IMR-90 (cell line): Measurements from ENCODE around the gene INTS11. TPM values are rescaled to one million over a fixed set of nuclear protein-coding genes. Genes with fewer than 3 reads are reported as not detected.
A peak's percentile ranks its signal among the peaks of the same experiment; 100 is the strongest.

ENCODE experiments used
- ATAC-seq: fragments of 200-7000 bp; cut with Tn5 transposase; 2 replicates; pipeline ENCODE4 v1.9.1; 2020; ENCODE audit warnings: low read depth, mild to moderate bottlenecking, moderate library complexity
- BruUV-seq: library from RNA; stranded (reverse); fragments of 400-500 nt; replicated peaks from 2 replicates; lab custom pipeline; 2021; lab: Mats Ljungman, UMichigan
- CTCF ChIA-PET: fragments of 300-600 bp; formaldehyde crosslinking; extraction: SDS; loops from one replicate; lab custom pipeline; 2021; ENCODE audit warnings: antibody characterized with exemption; lab: Yijun Ruan, JAX
- POLR2A ChIA-PET: fragments of 300-600 bp; sonication (Branson Sonifier 250); formaldehyde crosslinking; loops from one replicate; lab custom pipeline; 2022; ENCODE audit warnings: antibody characterized with exemption; ENCODE audit not compliant: unreplicated experiment; lab: Charles Lee
- DNase-seq: peaks from one replicate; pipeline ENCODE4 v3.0.0; 2013
- H2AFZ ChIP-seq: replicated peaks from 2 replicates; pipeline ENCODE3; 2013; ENCODE audit warnings: low read length, mild to moderate bottlenecking; ENCODE audit not compliant: poor library complexity
- H2AK5ac ChIP-seq: 2 replicates; pipeline ENCODE4 v1.6.1; 2013; ENCODE audit warnings: low read depth, low read length, inconsistent platforms
- H2AK9ac ChIP-seq: replicated peaks from 2 replicates; pipeline ENCODE3; 2013; ENCODE audit warnings: mild to moderate bottlenecking, low read depth, low read length, moderate library complexity; ENCODE audit not compliant: poor library complexity
- H2BK120ac ChIP-seq: 2 replicates; pipeline ENCODE4 v1.6.1; 2013; ENCODE audit warnings: low read depth, low read length, inconsistent platforms
- H2BK15ac ChIP-seq: 3 replicates; pipeline ENCODE4 v1.6.1; 2013; ENCODE audit warnings: low read depth, low read length, inconsistent platforms
- H2BK20ac ChIP-seq: 2 replicates; pipeline ENCODE4 v1.6.1; 2013; ENCODE audit warnings: low read depth, mild to moderate bottlenecking, inconsistent platforms, low read length, moderate library complexity
- H2BK5ac ChIP-seq: 2 replicates; pipeline ENCODE4 v1.6.1; 2013; ENCODE audit warnings: mild to moderate bottlenecking, low read depth, low read length, inconsistent platforms; ENCODE audit not compliant: poor library complexity, severe bottlenecking
- H3K14ac ChIP-seq: replicated peaks from 2 replicates; pipeline ENCODE4 v1.6.1; 2013; ENCODE audit warnings: low read depth, low read length, inconsistent platforms
- H3K18ac ChIP-seq: 2 replicates; pipeline ENCODE4 v1.6.1; 2013; ENCODE audit warnings: low read depth, low read length, control low read depth
- H3K23ac ChIP-seq: 2 replicates; pipeline ENCODE4 v1.6.1; 2013; ENCODE audit warnings: low read depth, low read length, inconsistent platforms
- H3K27ac ChIP-seq: 2 replicates; pipeline ENCODE4 v1.5.1; 2013; ENCODE audit warnings: mild to moderate bottlenecking, control low read depth, low read length; ENCODE audit not compliant: insufficient read depth
- H3K27me3 ChIP-seq: 2 replicates; pipeline ENCODE4 v1.6.1; 2013; ENCODE audit warnings: low read length; ENCODE audit not compliant: control insufficient read depth, insufficient read depth
- H3K36me3 ChIP-seq: 2 replicates; pipeline ENCODE4 v1.6.1; 2013; ENCODE audit warnings: low read length, mixed read lengths; ENCODE audit not compliant: control insufficient read depth, insufficient read depth
- H3K4ac ChIP-seq: 2 replicates; pipeline ENCODE4 v1.6.1; 2013; ENCODE audit warnings: low read depth, low read length, inconsistent platforms
- H3K4me1 ChIP-seq: 2 replicates; pipeline ENCODE4 v1.6.1; 2013; ENCODE audit warnings: low read length, mixed read lengths; ENCODE audit not compliant: control insufficient read depth, insufficient read depth
- H3K4me2 ChIP-seq: 2 replicates; pipeline ENCODE4 v1.6.1; 2013; ENCODE audit warnings: low read depth, mild to moderate bottlenecking, control low read depth, low read length, moderate library complexity
- H3K4me3 ChIP-seq: 2 replicates; pipeline ENCODE4 v1.5.1; 2013; ENCODE audit warnings: low read depth, mild to moderate bottlenecking, control low read depth, low read length, moderate library complexity; ENCODE audit not compliant: insufficient read depth
- H3K56ac ChIP-seq: 2 replicates; pipeline ENCODE4 v1.6.1; 2013; ENCODE audit warnings: low read length, inconsistent platforms; ENCODE audit not compliant: insufficient read depth; ENCODE audit errors: extremely low read depth
- H3K79me1 ChIP-seq, 2 experiments: 2 replicates each; pipeline ENCODE4 v1.6.1; 2013; ENCODE audit warnings: low read length in 2 of 2, inconsistent platforms in 1 of 2, low read depth in 1 of 2
- H3K9ac ChIP-seq: 2 replicates; pipeline ENCODE4 v1.6.1; 2013; ENCODE audit warnings: low read depth, low read length, control low read depth
- H3K9me1 ChIP-seq: 2 replicates; pipeline ENCODE4 v1.6.1; 2013; ENCODE audit warnings: low read length, inconsistent platforms; ENCODE audit not compliant: insufficient read depth
- H3K9me3 ChIP-seq: 2 replicates; pipeline ENCODE4 v1.6.1; 2013; ENCODE audit warnings: low read length; ENCODE audit not compliant: control insufficient read depth, insufficient read depth
- H4K20me1 ChIP-seq: 2 replicates; pipeline ENCODE4 v1.6.1; 2013; ENCODE audit warnings: low read length, inconsistent platforms; ENCODE audit not compliant: insufficient read depth
- H4K5ac ChIP-seq: 2 replicates; pipeline ENCODE4 v1.6.1; 2013; ENCODE audit warnings: mild to moderate bottlenecking, low read depth, low read length, control low read depth
- H4K8ac ChIP-seq, 2 experiments: 2 replicates each; pipeline ENCODE4 v1.6.1; 2013; ENCODE audit warnings: low read depth in 2 of 2, low read length in 2 of 2, control low read depth in 1 of 2, inconsistent platforms in 1 of 2
- H4K91ac ChIP-seq: 2 replicates; pipeline ENCODE4 v1.6.1; 2013; ENCODE audit warnings: low read depth, low read length, inconsistent platforms; ENCODE audit not compliant: insufficient read depth
- CEBPB ChIP-seq: IDR thresholded peaks from 2 replicates; pipeline ENCODE4 v1.6.1; 2012; ENCODE audit warnings: low read depth, low read length, improper control_type of control experiment
- CHD1 ChIP-seq: IDR thresholded peaks from 2 replicates; pipeline ENCODE4 v1.6.1; 2012; ENCODE audit warnings: low read depth, low read length, improper control_type of control experiment
- FOS ChIP-seq: fragments of 150-350 bp; IDR thresholded peaks from 2 replicates; pipeline ENCODE4 v1.6.1; 2016; ENCODE audit warnings: low read depth, low read length
- MAFK ChIP-seq: IDR thresholded peaks from 2 replicates; pipeline ENCODE4 v1.6.1; 2012; ENCODE audit warnings: low read depth, low read length, improper control_type of control experiment
- MAZ ChIP-seq: IDR thresholded peaks from 2 replicates; pipeline ENCODE4 v1.6.1; 2012; ENCODE audit warnings: low read depth, mild to moderate bottlenecking, low read length, improper control_type of control experiment, moderate library complexity, borderline replicate concordance
- MXI1 ChIP-seq: IDR thresholded peaks from 2 replicates; pipeline ENCODE4 v1.6.1; 2012; ENCODE audit warnings: low read depth, mild to moderate bottlenecking, low read length, moderate library complexity, borderline replicate concordance
- NFE2L2 ChIP-seq: fragments of 150-350 bp; IDR thresholded peaks from 2 replicates; pipeline ENCODE4 v1.6.1; 2016; ENCODE audit warnings: low read depth, mild to moderate bottlenecking, low read length
- POLR2A ChIP-seq: IDR thresholded peaks from 2 replicates; pipeline ENCODE4 v1.6.1; 2012; ENCODE audit warnings: mild to moderate bottlenecking, low read depth, low read length
- RAD21 ChIP-seq: IDR thresholded peaks from 2 replicates; pipeline ENCODE4 v1.6.1; 2012; ENCODE audit warnings: low read length, improper control_type of control experiment
- RCOR1 ChIP-seq: IDR thresholded peaks from 2 replicates; pipeline ENCODE4 v1.6.1; 2012; ENCODE audit warnings: mild to moderate bottlenecking, low read length, improper control_type of control experiment; ENCODE audit not compliant: insufficient replicate concordance
- SMC3 ChIP-seq: fragments of 150-350 bp; IDR thresholded peaks from 2 replicates; pipeline ENCODE4 v1.6.1; 2016; ENCODE audit warnings: low read depth, mild to moderate bottlenecking, antibody characterized with exemption, low read length, moderate library complexity
- WGBS, 2 experiments: methylation state at CpG; one replicate each; pipeline versions ENCODE4 v1.1.5 to v1.1.7; 2013; ENCODE audit warnings: missing lambda C conversion rate in 2 of 2; ENCODE audit not compliant: insufficient read length in 1 of 2; ENCODE audit errors: extremely low coverage in 2 of 2; 5-methylcytosine and 5-hydroxymethylcytosine counted together
- dilution Hi-C: fragments of 300-500 bp; cut with HindIII; formaldehyde crosslinking; loops from one replicate; pipeline ENCODE4 v1.14.3; 2018; ENCODE audit warnings: low sequenced_read_pairs; ENCODE audit not compliant: unreplicated experiment
- in situ Hi-C: fragments of 300-500 bp; cut with MboI; formaldehyde crosslinking; loops from 3 replicates; pipeline ENCODE4 v1.14.3; 2019; ENCODE audit warnings: low sequenced_read_pairs, inconsistent platforms, mixed read lengths
- intact Hi-C: fragments of 100-400 bp; cut with micrococcal nuclease; formaldehyde crosslinking; loops from 2 replicates; pipeline ENCODE4 v1.10.0; 2022
- polyA plus RNA-seq, 3 experiments: library from polyadenylated mRNA; depleted of rRNA; stranded (reverse); fragments of >200 nt; gene quantifications; 2 replicates each; pipeline ENCODE4 v1.2.3, GENCODE V29; 2012; ENCODE audit warnings: low replicate concordance in 1 of 3
- total RNA-seq: library from RNA; depleted of rRNA; stranded (reverse); fragments of >200 nt; gene quantifications from 2 replicates; pipeline ENCODE4 v1.2.3, GENCODE V29; 2012
- TF ChIP-seq, protein P1 (sequence below): conservative IDR thresholded peaks from 2 replicates; pipeline ENCODE4 v1.5.1; 2012; ENCODE audit warnings: mild to moderate bottlenecking, low read depth, low read length, improper control_type of control experiment
- TF ChIP-seq, protein P2 (sequence below): fragments of 150-350 bp; IDR thresholded peaks from 2 replicates; pipeline ENCODE4 v1.6.1; 2016; ENCODE audit warnings: low read depth, mild to moderate bottlenecking, low read length, moderate library complexity, borderline replicate concordance

Gene INTS11
- total and polyA plus RNA-seq, 2 of the 4 experiments (the other 2 are of a cell fraction) = 56.1 to 123 TPM

DNA sequence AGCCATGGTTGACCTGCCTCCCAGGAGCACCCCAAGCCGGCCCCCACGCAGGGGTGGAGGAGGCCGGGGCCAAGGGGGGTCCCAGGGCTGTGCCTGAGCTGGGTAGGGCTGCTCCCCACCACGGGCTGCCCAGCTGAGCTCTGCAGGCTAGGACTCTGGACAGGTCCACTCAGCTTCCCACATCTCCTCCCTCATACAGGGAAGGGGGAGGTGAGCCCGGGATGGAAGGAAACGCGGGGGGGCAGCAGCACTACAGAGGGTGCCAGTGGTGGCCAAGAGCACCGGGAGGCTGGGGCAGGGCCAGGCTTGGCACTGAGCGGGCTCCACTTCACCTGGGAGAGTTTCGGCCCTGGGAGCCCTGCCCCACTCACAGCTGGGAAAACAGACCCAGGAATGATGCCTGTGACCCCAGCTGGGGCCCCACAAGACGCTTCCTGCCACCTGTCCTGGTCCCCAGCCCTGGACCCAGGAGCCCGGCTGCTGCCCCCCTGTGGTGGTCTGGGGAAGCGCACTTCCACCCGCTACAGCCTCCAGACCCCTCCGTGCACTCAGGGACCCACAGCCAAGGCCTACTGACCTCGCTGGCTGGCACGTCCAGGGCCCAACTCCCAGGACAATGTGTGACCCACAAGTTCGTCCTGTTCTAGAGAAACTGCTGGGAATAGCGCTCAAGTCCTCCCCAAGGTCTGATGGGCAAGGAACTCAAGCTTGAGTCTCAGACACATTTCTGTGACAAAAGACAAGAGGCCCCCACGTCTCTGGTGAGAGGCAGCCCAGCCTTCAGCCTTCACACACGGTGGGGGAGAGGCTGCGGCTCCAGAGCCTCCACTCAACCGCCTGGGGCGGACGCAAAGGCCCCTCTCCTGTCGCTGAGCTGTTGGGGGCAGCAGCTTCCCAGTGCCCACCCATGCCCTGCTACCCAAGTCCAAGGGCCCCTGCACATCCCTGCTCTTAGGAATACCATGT is 47.6 kb upstream of the INTS11 start:
- intact Hi-C loops (loop anchor here (2.0 kb wide), 1 partner anchor 13 kb away; the partner anchor contains the start of gene MXRA8), in situ Hi-C loops (no loop called here), dilution Hi-C loops (no loop called here)
- H3K23ac ChIP-seq = peak overlapping the region; percentile 76
- peak overlapping the region; percentile 77 for H2AK9ac ChIP-seq
- no TSS peak for BruUV-seq
- H3K4ac ChIP-seq = peak overlapping the region; percentile 71; the same call in 1 of the 2 replicates
- H4K91ac ChIP-seq = peak overlapping the region; percentile 74
- peak overlapping the region; percentile 89; the same call in 1 of the 2 replicates for H2AK5ac ChIP-seq
- H3K18ac ChIP-seq = no peak overlapping the region
- H3K4me2 ChIP-seq = no peak overlapping the region
- peak overlapping the region; percentile 76 for H2AFZ ChIP-seq
- peaks cover 12% of the 10 kb centered on the region for H3K4me1 ChIP-seq
- no peak overlapping the region for H3K56ac ChIP-seq
- H2BK20ac ChIP-seq = no peak overlapping the region
- peaks cover 8% of the 10 kb centered on the region for H3K36me3 ChIP-seq
- H2BK120ac ChIP-seq = no peak overlapping the region
- TF ChIP-seq, protein P1, sequence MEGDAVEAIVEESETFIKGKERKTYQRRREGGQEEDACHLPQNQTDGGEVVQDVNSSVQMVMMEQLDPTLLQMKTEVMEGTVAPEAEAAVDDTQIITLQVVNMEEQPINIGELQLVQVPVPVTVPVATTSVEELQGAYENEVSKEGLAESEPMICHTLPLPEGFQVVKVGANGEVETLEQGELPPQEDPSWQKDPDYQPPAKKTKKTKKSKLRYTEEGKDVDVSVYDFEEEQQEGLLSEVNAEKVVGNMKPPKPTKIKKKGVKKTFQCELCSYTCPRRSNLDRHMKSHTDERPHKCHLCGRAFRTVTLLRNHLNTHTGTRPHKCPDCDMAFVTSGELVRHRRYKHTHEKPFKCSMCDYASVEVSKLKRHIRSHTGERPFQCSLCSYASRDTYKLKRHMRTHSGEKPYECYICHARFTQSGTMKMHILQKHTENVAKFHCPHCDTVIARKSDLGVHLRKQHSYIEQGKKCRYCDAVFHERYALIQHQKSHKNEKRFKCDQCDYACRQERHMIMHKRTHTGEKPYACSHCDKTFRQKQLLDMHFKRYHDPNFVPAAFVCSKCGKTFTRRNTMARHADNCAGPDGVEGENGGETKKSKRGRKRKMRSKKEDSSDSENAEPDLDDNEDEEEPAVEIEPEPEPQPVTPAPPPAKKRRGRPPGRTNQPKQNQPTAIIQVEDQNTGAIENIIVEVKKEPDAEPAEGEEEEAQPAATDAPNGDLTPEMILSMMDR = peak; percentile 74
- TF ChIP-seq POLR2A (no peak), MAZ (no peak), CHD1 (no peak), MAFK (no peak), RCOR1 (no peak), CEBPB (no peak), FOS (no peak), SMC3 (peak; percentile 78), NFE2L2 (no peak), RAD21 (peak; percentile 70), MXI1 (no peak)
- TF ChIP-seq, protein P2, sequence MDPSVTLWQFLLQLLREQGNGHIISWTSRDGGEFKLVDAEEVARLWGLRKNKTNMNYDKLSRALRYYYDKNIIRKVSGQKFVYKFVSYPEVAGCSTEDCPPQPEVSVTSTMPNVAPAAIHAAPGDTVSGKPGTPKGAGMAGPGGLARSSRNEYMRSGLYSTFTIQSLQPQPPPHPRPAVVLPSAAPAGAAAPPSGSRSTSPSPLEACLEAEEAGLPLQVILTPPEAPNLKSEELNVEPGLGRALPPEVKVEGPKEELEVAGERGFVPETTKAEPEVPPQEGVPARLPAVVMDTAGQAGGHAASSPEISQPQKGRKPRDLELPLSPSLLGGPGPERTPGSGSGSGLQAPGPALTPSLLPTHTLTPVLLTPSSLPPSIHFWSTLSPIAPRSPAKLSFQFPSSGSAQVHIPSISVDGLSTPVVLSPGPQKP = no peak
- WGBS, 2 experiments = 40% methylated on average over 11 of the region's 26 CpGs; no CpG with 5 or more reads in 1 of the 2 experiments
- no peak overlapping the region for H3K4me3 ChIP-seq
- H3K79me1 ChIP-seq = peaks cover 3 to 53% of the 10 kb centered on the region in 2 experiments; a peak in 3 of 4 replicates
- DNase-seq (peak; percentile 38), ATAC-seq (peak; percentile 60)
- H4K8ac ChIP-seq = peak overlapping the region in 1 of 2 experiments; percentile 67; a peak in 2 of 4 replicates
- H3K27me3 ChIP-seq = no peaks in the 10 kb centered on the region
- H4K5ac ChIP-seq = 0 out of 2 replicates have a peak overlapping the region, but pooled peaks have one; percentile 69
- H2BK5ac ChIP-seq = peak overlapping the region; percentile 10
- H2BK15ac ChIP-seq = no peak overlapping the region
- H3K14ac ChIP-seq = no peak overlapping the region
- H3K9me1 ChIP-seq = 0 out of 2 replicates have a peak, but pooled peaks cover 5% of the 10 kb centered on the region
- no peaks in the 10 kb centered on the region for H3K9me3 ChIP-seq
- H3K27ac ChIP-seq = peak overlapping the region; percentile 51; the same call in 1 of the 2 replicates
- peaks cover 11% of the 10 kb centered on the region; the same call in 1 of the 2 replicates for H4K20me1 ChIP-seq
- CTCF ChIA-PET = interaction anchor here (0.8 kb wide), 1 partner anchor 24 kb away, joined by 3 read pairs; no protein-coding TSS in a partner anchor
- POLR2A ChIA-PET = no interaction called here
- H3K9ac ChIP-seq = no peak overlapping the region
